ENCODE measurements around the gene FAM43B. TPM values are rescaled to one million over a fixed set of nuclear protein-coding genes. Genes with fewer than 3 reads are reported as not detected.
A peak's percentile ranks its signal among the peaks of the same experiment; 100 is the strongest.

Gene FAM43B
- total RNA-seq, 1 donor from 2014 or later, result 0.20 TPM

GRCh38 chr1:20596106-20596505 lies 43.7 kb downstream of the FAM43B start:
- peaks cover 15% of the 10 kb centered on the region for H3K27me3 ChIP-seq
- intact Hi-C loops (cut with DNase I), result no loop called here
- no peak for DNase-seq
- no peaks in the 10 kb centered on the region for H3K9me3 ChIP-seq
- H3K36me3 ChIP-seq, result no peaks in the 10 kb centered on the region
- H3K4me1 ChIP-seq, result peaks cover 4% of the 10 kb centered on the region
- ATAC-seq, result no peak
- no peak overlapping the region for H3K4me3 ChIP-seq
- no peak for TF ChIP-seq CTCF (IDR thresholded peaks at IDR 0.05)
- H3K27ac ChIP-seq, result no peak overlapping the region

DNA sequence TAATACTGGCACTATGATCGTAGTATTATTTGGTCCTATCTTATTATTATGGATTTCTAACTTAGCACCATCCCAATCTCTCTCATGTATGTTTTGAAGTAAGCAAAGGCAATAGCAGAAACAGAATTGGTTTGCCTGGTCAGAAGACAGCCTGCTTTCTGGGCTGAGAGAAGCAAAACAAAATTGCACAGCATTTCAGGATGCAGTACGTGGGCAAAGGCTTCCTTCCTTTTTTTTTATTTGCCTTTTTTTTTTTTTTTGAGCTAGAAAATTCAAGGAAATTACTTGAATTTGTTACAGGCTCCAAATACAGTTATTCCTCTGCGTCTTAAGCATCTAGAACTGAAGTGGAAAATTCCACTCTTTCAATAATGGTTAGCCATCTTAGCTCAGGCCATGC lies 45.3 kb downstream of the FAM43B start:
- no peak for DNase-seq
- H3K9me3 ChIP-seq, result no peaks in the 10 kb centered on the region
- intact Hi-C loops (cut with DNase I), result no loop called here
- TF ChIP-seq CTCF (IDR thresholded peaks at IDR 0.05), result no peak
- no peak overlapping the region for H3K4me3 ChIP-seq
- H3K27me3 ChIP-seq, result peaks cover 14% of the 10 kb centered on the region
- no peaks in the 10 kb centered on the region for H3K36me3 ChIP-seq
- H3K27ac ChIP-seq, result no peak overlapping the region
- ATAC-seq, result peak; percentile 66
- peaks cover 4% of the 10 kb centered on the region for H3K4me1 ChIP-seq

GRCh38 chr1:20600156-20600555 lies 47.8 kb downstream of the FAM43B start:
- H3K27ac ChIP-seq, result no peak overlapping the region
- intact Hi-C loops (cut with DNase I), result no loop called here
- no peaks in the 10 kb centered on the region for H3K36me3 ChIP-seq
- no peak for TF ChIP-seq CTCF (IDR thresholded peaks at IDR 0.05)
- no peaks in the 10 kb centered on the region for H3K27me3 ChIP-seq
- H3K9me3 ChIP-seq, result no peaks in the 10 kb centered on the region
- ATAC-seq, result no peak
- no peak overlapping the region for H3K4me3 ChIP-seq
- no peak for DNase-seq
- H3K4me1 ChIP-seq, result peaks cover 4% of the 10 kb centered on the region

- Histone ChIP-seq H3K4me3 (no peak overlapping the region), H3K27ac (no peak overlapping the region), H3K9me3 (no peaks in the 10 kb centered on the region), H3K4me1 (peaks cover 4% of the 10 kb centered on the region), H3K27me3 (no peaks in the 10 kb centered on the region), H3K36me3 (no peaks in the 10 kb centered on the region)
- no peak for TF ChIP-seq CTCF (IDR thresholded peaks at IDR 0.05)
- ATAC-seq (no peak), DNase-seq (no peak)
- intact Hi-C loops (cut with DNase I), result no loop called here
These were observed 48.9 kb downstream of the FAM43B start for GRCh38 chr1:20601129-20601825.

- intact Hi-C loops (cut with DNase I), result no loop called here
- no peaks in the 10 kb centered on the region for H3K36me3 ChIP-seq
- no peaks in the 10 kb centered on the region for H3K9me3 ChIP-seq
- DNase-seq, result no peak
- no peak for TF ChIP-seq CTCF (IDR thresholded peaks at IDR 0.05)
- peaks cover 3% of the 10 kb centered on the region for H3K4me1 ChIP-seq
- no peak overlapping the region for H3K4me3 ChIP-seq
- H3K27me3 ChIP-seq, result no peaks in the 10 kb centered on the region
- no peak overlapping the region for H3K27ac ChIP-seq
- no peak for ATAC-seq
These were observed 50.6 kb downstream of the FAM43B start for GRCh38 chr1:20602851-20603450.

Measured in upper lobe of right lung (tissue), 1 donor.